HepG2 (cell line): ENCODE measurements around the gene GRIN2C. TPM values are rescaled to one million over a fixed set of nuclear protein-coding genes. Genes with fewer than 3 reads are reported as not detected.

ENCODE experiments used
- ATAC-seq: fragments of 200-7000 bp; cut with Tn5 transposase; 3 replicates; pipeline ENCODE4 v1.9.1; 2020; ENCODE audit warnings: mild to moderate bottlenecking, moderate library complexity
- BruUV-seq: library from RNA; stranded (reverse); fragments of 400-500 nt; replicated peaks from 2 replicates; lab custom pipeline; 2021; lab: Mats Ljungman, UMichigan
- CTCF ChIA-PET: fragments of 300-600 bp; formaldehyde crosslinking; extraction: SDS; loops from one replicate; lab custom pipeline; 2021; ENCODE audit warnings: low total read pairs, inconsistent platforms, low intra/inter-chr PET ratio; lab: Yijun Ruan, JAX
- POLR2A ChIA-PET: fragments of 350-600 bp; sonication (Branson Sonifier 250); formaldehyde crosslinking; loops from one replicate; lab custom pipeline; 2020; ENCODE audit warnings: antibody characterized with exemption, inconsistent platforms; lab: Yijun Ruan, JAX
- DNase-seq: peaks from one replicate; pipeline ENCODE4 v3.0.0-alpha.2; 2015; ENCODE audit warnings: low spot score
- FAIRE-seq: peaks from 3 replicates; lab custom pipeline; 2011; peaks lifted over from hg19 to GRCh38; lab: Jason Lieb, UNC
- H2AFZ ChIP-seq: one replicate; pipeline ENCODE4 v1.6.1; 2011; ENCODE audit warnings: low read length, inconsistent platforms
- H3K27ac ChIP-seq: fragments of 300-600 bp; 3 replicates; pipeline ENCODE4 v1.8.0; 2011; ENCODE audit warnings: mixed run types, mild to moderate bottlenecking, mixed read lengths, low read length, inconsistent platforms; ENCODE audit not compliant: insufficient read depth; ENCODE audit errors: extremely low read length
- H3K27me3 ChIP-seq, 2 experiments: fragments of 200-600 bp in 1 of 2; 2 replicates in 1 of 2; 3 replicates in 1 of 2; pipeline versions ENCODE4 v1.6.0 to v1.8.0; 2011; ENCODE audit warnings: low read length in 2 of 2, mild to moderate bottlenecking in 2 of 2, moderate library complexity in 2 of 2, inconsistent platforms in 1 of 2; ENCODE audit not compliant: insufficient read depth in 2 of 2, control insufficient read depth in 1 of 2
- H3K36me3 ChIP-seq, 2 experiments: fragments of 200-600 bp in 1 of 2; replicated peaks in 1 of 2; 2 replicates in 1 of 2; 3 replicates in 1 of 2; pipeline versions ENCODE4 v1.5.1 to v1.8.0; 2011; ENCODE audit warnings: low read length in 2 of 2, inconsistent platforms in 1 of 2; ENCODE audit not compliant: insufficient read depth in 2 of 2, control insufficient read depth in 1 of 2
- H3K4me1 ChIP-seq: 2 replicates; pipeline ENCODE4 v1.5.1; 2012; ENCODE audit warnings: low read length, inconsistent platforms; ENCODE audit not compliant: insufficient read depth
- H3K4me2 ChIP-seq: 2 replicates; pipeline ENCODE4 v1.6.0; 2011; ENCODE audit warnings: low read depth, low read length, inconsistent platforms
- H3K4me3 ChIP-seq, 3 experiments: fragments of 200-600 bp in 1 of 3; sonication (generic), shearing (Covaris generic) in 1 of 3; replicated peaks in 1 of 3; 2 replicates each; pipeline ENCODE4 v1.5.1; 2011 to 2016; ENCODE audit warnings: low read length in 3 of 3, inconsistent platforms in 2 of 3, low read depth in 2 of 3, mild to moderate bottlenecking in 2 of 3, control low read depth in 1 of 3, mixed read lengths in 1 of 3; ENCODE audit not compliant: insufficient read depth in 1 of 3
- H3K79me2 ChIP-seq: one replicate; pipeline ENCODE4 v1.6.1; 2011; ENCODE audit warnings: low read length, inconsistent platforms; ENCODE audit not compliant: insufficient read depth
- H3K9ac ChIP-seq: 2 replicates; pipeline ENCODE4 v1.6.0; 2011; ENCODE audit warnings: mild to moderate bottlenecking, low read depth, low read length, inconsistent platforms; ENCODE audit not compliant: insufficient read depth
- H3K9me3 ChIP-seq: 2 replicates; pipeline ENCODE4 v1.5.1; 2012; ENCODE audit warnings: mild to moderate bottlenecking, low read length
- H4K20me1 ChIP-seq: 2 replicates; pipeline ENCODE4 v1.6.0; 2011; ENCODE audit warnings: inconsistent platforms, mild to moderate bottlenecking, low read length, moderate library complexity; ENCODE audit not compliant: insufficient read depth
- ARHGAP35 ChIP-seq: sonication (generic); formaldehyde crosslinking; IDR thresholded peaks from 2 replicates; pipeline ENCODE4 v1.9.0; 2022; ENCODE audit warnings: mild to moderate bottlenecking, inconsistent platforms, moderate library complexity, missing genetic modification reagents, borderline replicate concordance
- FOXJ3 ChIP-seq: sonication (generic); formaldehyde crosslinking; IDR thresholded peaks from 2 replicates; pipeline ENCODE4 v1.4.0; 2020; ENCODE audit warnings: missing genetic modification reagents, mild to moderate bottlenecking, borderline replicate concordance
- HES4 ChIP-seq: sonication (generic); formaldehyde crosslinking; IDR thresholded peaks from 2 replicates; pipeline ENCODE4 v1.9.0; 2021; ENCODE audit warnings: mild to moderate bottlenecking, missing genetic modification reagents, borderline replicate concordance
- HNF4A ChIP-seq: sonication (generic); formaldehyde crosslinking; IDR thresholded peaks from 2 replicates; pipeline ENCODE4 v1.4.0; 2020; ENCODE audit warnings: missing genetic modification reagents
- REXO4 ChIP-seq: sonication (generic); formaldehyde crosslinking; IDR thresholded peaks from 2 replicates; pipeline ENCODE4 v1.8.0; 2022; ENCODE audit warnings: missing genetic modification reagents, mild to moderate bottlenecking, borderline replicate concordance
- WGBS: methylation state at CpG from one replicate; pipeline ENCODE4 v1.1.6; 2017; ENCODE audit warnings: low lambda C conversion rate; 5-methylcytosine and 5-hydroxymethylcytosine counted together
- in situ Hi-C: cut with HindIII; loops from 2 replicates; pipeline ENCODE4 v1.10.0; 2017; ENCODE audit warnings: low pct_unique_long_range_greater_than_20kb; ENCODE audit not compliant: extremely low pct_ligation_motif_present
- intact Hi-C: fragments of 100-400 bp; cut with micrococcal nuclease; formaldehyde crosslinking; loops from one replicate; pipeline ENCODE4 v1.10.0; 2022; ENCODE audit not compliant: unreplicated experiment
- polyA plus RNA-seq, 8 experiments: library from polyadenylated mRNA; depleted of rRNA in 3 of 8; stranded (reverse) in 7 of 8; unstranded in 1 of 8; fragments of >200 nt; fragmentation: Illumina TruSeq in 4 of 8; extraction: Trizol in 4 of 8; gene quantifications; 2 replicates each; pipeline versions ENCODE4 v1.2.1 to v1.2.3, GENCODE V29; 2011 to 2016; ENCODE audit warnings: low read depth in 4 of 8, missing spikeins in 1 of 8, mixed read lengths in 1 of 8; ENCODE audit not compliant: insufficient read depth in 1 of 8
- total RNA-seq, 5 experiments: library from RNA; depleted of rRNA; stranded (reverse); fragments of >200 nt; fragmentation: Illumina TruSeq; extraction: Trizol; gene quantifications; 2 replicates each; pipeline ENCODE4 v1.2.3, GENCODE V29; 2016; ENCODE audit warnings: low read depth in 1 of 5
- TF ChIP-seq, protein P1 (sequence below): sonication (generic); formaldehyde crosslinking; IDR thresholded peaks from 2 replicates; pipeline ENCODE4 v1.4.0; 2020; ENCODE audit warnings: mild to moderate bottlenecking, low read depth, missing genetic modification reagents
- TF ChIP-seq, protein P2 (sequence below): sonication (generic); formaldehyde crosslinking; IDR thresholded peaks from 2 replicates; pipeline ENCODE4 v1.5.0; 2020; ENCODE audit warnings: mild to moderate bottlenecking, missing genetic modification reagents, borderline replicate concordance
- TF ChIP-seq, protein P3 (sequence below): IDR thresholded peaks from 2 replicates; pipeline ENCODE4 v1.6.1; 2016; ENCODE audit warnings: low read depth, borderline replicate concordance

The GRIN2C gene
- total and polyA plus RNA-seq, 2 of the 13 experiments (the other 11 are each of a cell fraction or from before 2014, with no cell fraction given), result 0.03 to 0.11 TPM

DNA sequence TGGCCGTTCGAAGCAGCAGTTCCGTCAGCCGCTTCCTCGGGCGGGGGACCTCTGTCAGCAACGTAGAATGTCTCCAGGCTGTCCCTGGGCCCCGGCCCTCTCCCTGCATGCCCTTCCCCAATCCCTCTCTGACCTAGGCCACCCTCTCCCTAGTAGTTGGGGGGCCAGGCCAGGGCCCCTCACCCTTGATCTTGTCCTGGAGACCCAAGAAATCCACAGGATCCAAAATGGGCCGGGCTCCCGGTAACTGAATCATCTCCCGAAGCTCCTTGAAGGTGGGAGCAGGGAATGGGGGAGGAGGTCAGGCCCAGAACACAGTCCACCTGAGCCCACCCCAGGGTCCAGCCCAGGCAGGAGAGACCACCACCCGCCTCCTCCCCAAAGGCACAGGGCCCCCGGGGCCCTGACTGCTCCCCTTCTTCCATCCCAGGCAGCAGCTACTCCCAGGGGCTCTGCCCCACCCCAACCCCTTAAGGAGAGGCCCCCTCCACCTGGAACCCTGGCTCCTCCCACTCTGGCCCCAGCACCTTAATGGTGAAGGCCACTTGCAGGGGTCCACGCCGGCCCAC lies 4.7 kb upstream of the GRIN2C start:
- Histone ChIP-seq H3K27ac (no peak overlapping the region), H3K79me2 (no peaks in the 10 kb centered on the region), H2AFZ (no peak overlapping the region), H3K9ac (no peak overlapping the region)
- intact Hi-C loops, result loop anchor here (2.0 to 10.0 kb wide), 2 partner anchors 120 to 210 kb away; no protein-coding TSS in a partner anchor
- WGBS, result 96% methylated on average over 15 of the region's 15 CpGs
- no TSS peak for BruUV-seq
- TF ChIP-seq ARHGAP35 (CRISPR knock-in tag), result no peak
- no peak for TF ChIP-seq FOXJ3 (CRISPR knock-in tag)
- TF ChIP-seq HNF4A (CRISPR knock-in tag), result no peak
- TF ChIP-seq, protein P1, sequence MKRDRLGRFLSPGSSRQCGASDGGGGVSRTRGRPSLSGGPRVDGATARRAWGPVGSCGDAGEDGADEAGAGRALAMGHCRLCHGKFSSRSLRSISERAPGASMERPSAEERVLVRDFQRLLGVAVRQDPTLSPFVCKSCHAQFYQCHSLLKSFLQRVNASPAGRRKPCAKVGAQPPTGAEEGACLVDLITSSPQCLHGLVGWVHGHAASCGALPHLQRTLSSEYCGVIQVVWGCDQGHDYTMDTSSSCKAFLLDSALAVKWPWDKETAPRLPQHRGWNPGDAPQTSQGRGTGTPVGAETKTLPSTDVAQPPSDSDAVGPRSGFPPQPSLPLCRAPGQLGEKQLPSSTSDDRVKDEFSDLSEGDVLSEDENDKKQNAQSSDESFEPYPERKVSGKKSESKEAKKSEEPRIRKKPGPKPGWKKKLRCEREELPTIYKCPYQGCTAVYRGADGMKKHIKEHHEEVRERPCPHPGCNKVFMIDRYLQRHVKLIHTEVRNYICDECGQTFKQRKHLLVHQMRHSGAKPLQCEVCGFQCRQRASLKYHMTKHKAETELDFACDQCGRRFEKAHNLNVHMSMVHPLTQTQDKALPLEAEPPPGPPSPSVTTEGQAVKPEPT (CRISPR knock-in tag), result no peak
- TF ChIP-seq, protein P2, sequence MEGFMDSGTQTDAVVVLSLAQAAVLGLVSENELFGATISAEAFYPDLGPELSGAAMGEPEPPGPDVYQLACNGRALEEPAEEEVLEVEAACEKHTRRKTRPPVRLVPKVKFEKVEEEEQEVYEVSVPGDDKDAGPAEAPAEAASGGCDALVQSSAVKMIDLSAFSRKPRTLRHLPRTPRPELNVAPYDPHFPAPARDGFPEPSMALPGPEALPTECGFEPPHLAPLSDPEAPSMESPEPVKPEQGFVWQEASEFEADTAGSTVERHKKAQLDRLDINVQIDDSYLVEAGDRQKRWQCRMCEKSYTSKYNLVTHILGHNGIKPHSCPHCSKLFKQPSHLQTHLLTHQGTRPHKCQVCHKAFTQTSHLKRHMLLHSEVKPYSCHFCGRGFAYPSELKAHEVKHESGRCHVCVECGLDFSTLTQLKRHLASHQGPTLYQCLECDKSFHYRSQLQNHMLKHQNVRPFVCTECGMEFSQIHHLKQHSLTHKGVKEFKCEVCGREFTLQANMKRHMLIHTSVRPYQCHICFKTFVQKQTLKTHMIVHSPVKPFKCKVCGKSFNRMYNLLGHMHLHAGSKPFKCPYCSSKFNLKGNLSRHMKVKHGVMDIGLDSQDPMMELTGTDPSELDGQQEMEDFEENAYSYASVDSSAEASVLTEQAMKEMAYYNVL, result no peak
- TF ChIP-seq HES4, result no peak
- TF ChIP-seq, protein P3, sequence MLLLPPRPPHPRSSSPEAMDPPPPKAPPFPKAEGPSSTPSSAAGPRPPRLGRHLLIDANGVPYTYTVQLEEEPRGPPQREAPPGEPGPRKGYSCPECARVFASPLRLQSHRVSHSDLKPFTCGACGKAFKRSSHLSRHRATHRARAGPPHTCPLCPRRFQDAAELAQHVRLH, result no peak
- TF ChIP-seq REXO4 (CRISPR knock-in tag), result no peak
- TF ChIP-seq, all 625 proteins: peak for 0
- in situ Hi-C loops, result loop anchor here (5.0 kb wide), 1 partner anchor 72 kb away; no protein-coding TSS in a partner anchor
- Histone ChIP-seq H3K9me3 (no peaks in the 10 kb centered on the region), H3K4me3 (no peak overlapping the region), H3K4me1 (peaks cover 53% of the 10 kb centered on the region), H3K36me3 (peaks cover 3 to 4% of the 10 kb centered on the region in 2 experiments; a peak in 4 of 5 replicates), H3K4me2 (no peak overlapping the region), H4K20me1 (no peaks in the 10 kb centered on the region), H3K27me3 (peaks cover 2 to 16% of the 10 kb centered on the region in 2 experiments; a peak in 3 of 5 replicates)
- FAIRE-seq, result no peak
- DNase-seq, result no peak
- CTCF ChIA-PET, result interaction anchor here (1.0 to 1.9 kb wide), 4 partner anchors 22 to 207 kb away, joined by 3 to 26 read pairs (median 6); no protein-coding TSS in a partner anchor
- no peak for ATAC-seq
- POLR2A ChIA-PET, result interaction anchor here (1.1 to 3.9 kb wide), 3 partner anchors 8 to 114 kb away, joined by 3 to 55 read pairs (median 5); partner anchors contain the start of gene FDXR
